NOMO-1 treated with DMSO at 0.1 percent for 48 hours (cell line): ENCODE data around the gene CCDC187.

Experiments used
- DNase-seq: peaks from one replicate; lab custom pipeline; 2025; ENCODE audit not compliant: unreplicated experiment; lab: John Stamatoyannopoulos, UW

The CCDC187 gene

DNA sequence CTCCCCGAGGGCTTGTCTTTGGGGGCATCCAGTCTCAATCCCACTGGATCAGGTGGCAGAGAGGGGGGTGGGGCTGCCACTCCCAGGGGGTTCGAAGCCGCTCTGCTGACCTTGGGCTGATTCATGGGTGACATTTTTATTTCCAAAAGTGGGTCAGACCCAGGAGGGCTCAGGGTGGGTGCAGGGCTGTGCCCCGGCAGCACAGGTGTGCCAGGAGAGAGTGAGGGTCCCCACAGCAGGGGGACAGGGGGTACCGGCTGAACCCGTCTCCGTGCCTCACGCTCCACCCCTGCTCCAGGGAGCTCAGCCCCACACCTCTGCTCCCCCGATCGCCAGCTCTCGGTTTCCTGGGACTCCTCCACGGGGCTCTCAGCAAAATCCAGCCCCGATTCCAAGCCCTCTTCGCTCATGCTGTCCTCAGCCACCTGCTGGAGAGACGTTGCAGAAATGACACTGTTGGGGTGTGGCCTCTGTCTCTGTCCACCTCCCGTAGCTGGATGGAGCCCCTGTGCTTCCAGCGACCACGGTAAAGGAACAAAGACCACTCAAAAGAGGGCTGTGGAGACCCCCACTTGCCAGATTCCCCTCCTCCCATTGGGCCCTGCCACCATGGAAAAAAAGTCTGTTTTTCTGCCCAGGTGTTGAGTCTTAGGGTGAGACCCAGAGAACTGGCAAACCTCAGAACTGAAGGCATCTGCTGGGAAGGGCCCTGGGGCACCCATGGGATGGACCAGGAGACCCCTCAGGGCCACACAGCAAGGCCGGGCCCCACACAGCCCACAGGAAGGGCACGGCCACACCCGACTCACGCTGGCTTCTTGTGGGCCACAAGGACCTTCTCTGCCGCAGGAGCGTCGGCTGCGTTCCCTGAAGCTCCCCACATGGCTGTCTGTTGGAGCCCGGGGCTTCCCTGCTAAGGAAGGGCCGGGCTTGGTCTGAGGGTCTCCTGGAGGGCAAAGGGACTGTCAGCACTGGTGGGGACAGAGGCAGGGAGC lies 47.7 kb downstream of the CCDC187 start:
- DNase-seq: peak; percentile 19

DNA sequence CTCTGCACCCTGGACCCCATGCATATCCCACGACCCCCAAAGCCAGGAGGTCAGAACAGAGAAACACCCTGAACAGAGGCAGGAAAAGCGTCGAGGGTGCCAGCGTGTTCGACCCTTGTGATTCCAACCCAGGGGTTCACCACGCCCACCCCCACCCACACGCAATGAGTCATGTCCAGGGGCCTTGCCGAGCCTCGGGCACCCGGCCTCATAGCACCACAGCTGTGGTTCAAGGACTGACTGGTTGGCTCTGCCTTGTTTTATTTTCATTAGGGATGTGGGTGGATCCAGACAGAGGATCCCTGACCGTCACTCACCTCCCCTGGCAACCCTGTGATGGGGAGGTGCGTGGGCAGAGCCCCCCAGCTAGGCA lies 48.7 kb downstream of the CCDC187 start:
- DNase-seq: no peak

- no peak for DNase-seq
Observed at GRCh38 chr9:136254381-136255165, 49.3 kb downstream of the CCDC187 start.

DNA sequence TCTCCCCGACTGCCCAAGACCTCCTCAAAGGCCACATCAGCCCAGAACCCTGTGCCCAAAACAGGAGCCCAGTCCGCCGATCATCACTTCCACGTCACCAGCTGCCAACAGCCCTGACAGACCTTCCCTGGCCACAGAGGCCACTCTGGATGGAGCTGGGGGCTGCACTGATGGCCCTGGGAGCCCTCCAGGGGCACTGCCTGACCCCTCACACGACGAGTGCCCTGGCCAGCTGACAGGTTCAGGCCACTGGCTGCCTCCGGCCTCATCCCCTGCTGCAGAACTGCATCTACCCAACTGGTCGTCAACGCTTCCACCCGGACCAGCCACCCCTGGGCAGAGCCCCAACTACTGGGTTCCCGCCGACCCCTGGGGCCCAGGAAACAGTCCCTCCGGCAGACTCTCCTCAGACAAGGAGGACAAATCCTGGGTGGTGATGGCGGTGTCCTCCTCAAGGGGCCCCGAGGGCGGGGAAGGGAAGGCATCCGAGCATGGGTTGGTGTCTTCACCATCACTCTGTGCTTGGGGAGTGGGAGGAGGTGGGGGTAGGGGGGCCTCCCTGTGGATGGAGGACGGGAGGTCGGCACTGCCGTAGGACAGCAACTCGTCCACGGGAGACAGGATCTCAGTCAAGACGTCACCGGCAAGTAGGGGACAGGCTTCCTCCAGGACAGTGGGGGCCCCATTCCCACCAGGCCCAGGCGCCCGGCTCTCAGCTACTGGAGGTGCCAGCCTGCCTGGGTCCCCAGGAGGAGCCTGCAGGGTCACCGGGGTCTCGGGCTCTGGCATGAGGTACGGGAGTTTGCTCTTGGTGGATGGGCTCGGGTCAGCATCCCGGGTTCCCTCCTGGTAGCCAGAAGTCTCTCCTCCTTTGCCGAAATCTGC lies 50.4 kb downstream of the CCDC187 start:
- no peak for DNase-seq

- DNase-seq: no peak
Observed at GRCh38 chr9:136252846-136253245, 51.0 kb downstream of the CCDC187 start.

GRCh38 chr9:136252281-136252680 lies 51.6 kb downstream of the CCDC187 start:
- no peak for DNase-seq

- DNase-seq: no peak
Observed at GRCh38 chr9:136251264-136252115, 52.4 kb downstream of the CCDC187 start.

DNA sequence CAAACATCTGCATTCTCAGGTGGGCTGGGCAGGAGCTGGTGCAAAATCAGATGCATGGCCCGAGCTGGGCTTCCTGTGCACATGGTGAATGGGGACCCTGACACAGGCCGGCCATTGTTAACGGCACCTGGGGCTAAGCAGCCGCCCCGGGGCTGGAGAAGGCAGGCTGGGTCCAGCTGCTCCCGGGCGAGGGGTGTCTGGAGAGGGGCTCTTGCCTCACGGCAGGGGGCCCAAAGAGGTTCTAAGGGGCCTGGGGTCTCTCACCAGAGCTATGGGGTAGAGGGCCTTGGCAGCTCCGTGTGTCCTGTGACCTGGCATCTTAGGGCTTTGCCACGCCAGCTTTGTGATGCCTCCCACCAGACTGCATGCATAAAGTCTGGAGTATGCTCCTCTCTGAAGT lies 53.2 kb downstream of the CCDC187 start:
- DNase-seq: no peak

GRCh38 chr9:136249877-136250559 lies 53.9 kb downstream of the CCDC187 start:
- no peak for DNase-seq

GRCh38 chr9:136248951-136249876 lies 54.7 kb downstream of the CCDC187 start:
- no peak for DNase-seq

- no peak for DNase-seq
Observed at GRCh38 chr9:136247947-136248637, 55.8 kb downstream of the CCDC187 start.

DNA sequence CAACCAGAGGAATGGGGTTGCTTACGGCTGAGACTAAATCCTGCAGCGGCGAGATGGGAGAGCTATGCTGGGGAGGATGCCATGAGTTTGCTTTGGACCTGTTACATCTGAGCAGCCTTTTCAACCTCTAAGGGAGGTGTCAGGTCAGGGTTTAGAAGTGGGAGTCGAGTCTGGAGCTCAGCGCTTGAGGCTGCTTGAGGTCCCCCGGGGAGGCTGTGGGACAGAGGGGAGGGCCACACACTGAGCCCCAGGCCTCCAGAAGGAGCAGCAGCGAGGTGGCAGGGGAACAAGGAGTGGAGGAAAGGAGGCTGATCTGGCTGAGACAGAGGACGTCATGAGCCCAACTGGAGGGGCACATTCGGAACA lies 56.4 kb downstream of the CCDC187 start:
- DNase-seq: no peak

DNA sequence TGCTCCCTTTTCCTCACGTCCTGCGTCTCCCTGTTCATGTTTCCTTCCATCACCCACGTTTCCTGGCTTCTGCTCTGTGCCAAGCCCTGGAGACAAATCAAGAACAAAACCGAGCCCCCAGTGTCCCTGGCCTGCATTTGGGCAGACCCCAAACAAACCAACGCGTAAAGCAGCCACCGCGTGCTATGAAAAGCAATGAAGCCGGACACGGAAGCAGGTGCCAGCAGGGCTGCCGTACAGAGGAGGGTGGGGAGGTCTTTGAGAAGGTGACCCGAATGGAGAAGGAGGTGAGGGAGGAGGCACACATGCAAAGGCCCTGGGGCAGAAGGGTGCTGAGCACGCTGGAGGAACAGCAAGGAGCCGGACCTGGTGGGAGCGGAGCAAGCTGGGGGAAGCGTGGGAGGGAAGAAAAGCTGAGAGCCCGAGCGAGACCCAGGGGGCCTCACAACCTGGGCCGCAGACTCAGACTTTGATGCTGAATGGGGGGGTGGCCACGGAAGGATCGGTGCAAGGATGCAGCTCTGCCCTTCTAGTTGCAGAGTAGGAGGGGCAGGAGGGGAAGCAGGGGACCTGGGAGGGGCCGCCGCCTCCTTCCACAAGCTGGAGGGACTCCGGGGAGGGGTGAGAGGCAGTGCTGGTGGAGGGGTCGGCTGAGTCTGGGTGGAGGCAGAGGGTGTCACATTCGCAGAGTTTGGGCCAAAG lies 56.9 kb downstream of the CCDC187 start:
- no peak for DNase-seq

DNA sequence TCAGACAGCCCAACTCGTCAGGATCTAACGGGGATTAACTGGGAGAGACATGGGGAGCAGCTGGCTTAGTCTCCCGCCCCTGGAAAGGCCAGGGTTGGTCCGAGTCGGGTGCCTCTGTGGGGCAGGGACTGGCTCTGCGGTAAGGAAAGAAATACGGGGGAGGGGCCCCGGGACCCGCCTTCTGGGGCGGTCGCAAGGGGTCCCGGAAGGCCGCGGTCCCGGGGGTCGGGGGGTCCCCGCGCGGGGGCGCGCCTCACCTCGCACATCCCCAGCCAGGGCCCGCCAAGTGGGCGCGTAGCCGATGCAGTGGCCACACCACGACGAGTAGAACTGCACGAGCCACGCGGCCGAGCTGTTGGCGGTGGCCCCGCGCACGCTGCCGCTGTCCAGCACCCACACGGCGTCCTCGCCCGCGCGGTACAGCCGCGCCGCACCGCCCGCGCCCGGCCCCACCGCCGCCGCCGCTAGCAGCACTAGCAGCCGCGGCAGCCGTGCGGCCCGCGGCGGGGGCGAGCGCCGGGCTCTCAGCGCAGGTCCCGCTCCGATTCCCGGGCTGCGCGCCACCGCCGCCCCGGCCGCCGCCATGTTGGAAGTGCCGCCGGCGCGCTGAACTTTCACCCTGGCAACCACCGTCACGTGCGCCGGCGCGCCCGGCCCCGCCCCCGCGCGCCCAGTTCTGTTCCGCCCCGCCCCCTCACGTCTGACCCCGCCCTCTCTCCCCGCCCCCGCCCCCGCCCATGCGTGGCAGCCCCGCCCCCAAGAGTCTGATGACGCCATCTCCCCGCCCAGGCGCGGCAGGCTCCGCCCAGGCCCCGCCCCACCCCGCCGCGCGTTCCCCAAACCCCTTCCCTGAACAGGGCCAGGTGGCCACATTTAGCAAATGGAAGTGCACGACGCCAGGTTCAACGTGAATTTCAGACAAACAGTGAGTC lies 58.4 kb downstream of the CCDC187 start, which contains the start of gene QSOX2:
Gene QSOX2 (minus strand): TSS at position 594 of the 932 bp plus-strand sequence. CDS start 9 bp downstream, at position 585.
- DNase-seq: peak; percentile 77

- no peak for DNase-seq
Observed at GRCh38 chr9:136244969-136245218, 59.0 kb downstream of the CCDC187 start.
